ENCODE data around the gene EVL.

EVL gene

GRCh38 chr14:100086361-100086760 lies 21.1 kb downstream of the EVL start:
- no peak for DNase-seq

GRCh38 chr14:100088226-100088625 lies 23.0 kb downstream of the EVL start:
- no peak for DNase-seq

GRCh38 chr14:100091386-100091785 lies 26.2 kb downstream of the EVL start:
- no peak for DNase-seq

GRCh38 chr14:100092832-100093231 lies 27.6 kb downstream of the EVL start:
- DNase-seq = no peak

- no peak for DNase-seq
Measured at GRCh38 chr14:100093319-100093718, 28.1 kb downstream of the EVL start.

GRCh38 chr14:100096656-100097055 lies 31.4 kb downstream of the EVL start:
- DNase-seq = no peak

- DNase-seq = no peak
Measured at GRCh38 chr14:100098171-100098570, 32.9 kb downstream of the EVL start.

- no peak for DNase-seq
Measured at GRCh38 chr14:100100032-100100703, 34.9 kb downstream of the EVL start.

- no peak for DNase-seq
Measured at GRCh38 chr14:100102156-100102785, 37.0 kb downstream of the EVL start.

GRCh38 chr14:100103250-100104005 lies 38.2 kb downstream of the EVL start:
- peak; percentile 37 for DNase-seq

GRCh38 chr14:100104006-100104352 lies 38.8 kb downstream of the EVL start:
- no peak for DNase-seq

- no peak for DNase-seq
Measured at GRCh38 chr14:100104523-100105300, 39.5 kb downstream of the EVL start.

GRCh38 chr14:100105357-100106169 lies 40.3 kb downstream of the EVL start:
- no peak for DNase-seq

GRCh38 chr14:100106250-100107112 lies 41.3 kb downstream of the EVL start:
- DNase-seq = peak; percentile 69

GRCh38 chr14:100107236-100107635 lies 42.0 kb downstream of the EVL start:
- no peak for DNase-seq

GRCh38 chr14:100108042-100108825 lies 43.0 kb downstream of the EVL start:
- DNase-seq = peak; percentile 90

GRCh38 chr14:100108840-100109593 lies 43.8 kb downstream of the EVL start:
- no peak for DNase-seq

GRCh38 chr14:100109594-100109955 lies 44.4 kb downstream of the EVL start:
- no peak for DNase-seq

- no peak for DNase-seq
Measured at GRCh38 chr14:100110816-100111215, 45.6 kb downstream of the EVL start.

Data from activated naive CD4-positive, alpha-beta T cell treated with anti-CD3 and anti-CD28 coated beads, Interleukin-2, amount 50 U/mL, for 16 hours (primary cell).